ENCODE measurements around the gene MAD1L1.

DNA sequence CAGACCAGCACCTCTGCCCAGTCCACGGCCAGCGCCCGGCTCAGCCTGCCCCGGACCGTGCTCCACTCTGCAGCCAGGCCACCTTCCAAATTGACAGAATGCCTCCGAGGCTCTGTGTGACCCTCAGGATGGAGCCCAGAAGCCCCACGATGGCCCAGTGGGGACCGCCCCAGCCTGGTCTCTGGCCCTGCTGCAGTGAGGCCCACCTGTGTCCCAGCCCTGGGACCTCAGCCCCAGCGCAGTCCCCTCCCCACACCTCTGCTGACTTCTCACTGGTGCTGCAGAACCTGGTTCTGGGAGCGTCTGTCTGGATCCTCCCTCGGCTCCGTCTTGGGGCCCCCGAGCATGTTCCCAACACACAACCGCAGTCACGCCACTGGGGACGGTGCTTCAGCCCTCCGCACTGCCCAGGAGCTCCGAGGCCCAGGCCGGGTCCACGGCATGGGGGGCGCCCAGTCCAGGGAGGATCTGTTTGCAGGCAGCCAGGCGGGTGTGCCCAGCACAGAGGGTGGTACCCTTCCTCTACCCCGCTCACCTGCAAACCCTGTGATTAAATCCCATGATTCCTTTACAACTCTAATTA, 314.6 kb downstream of the MAD1L1 start:
- TF ChIP-seq, protein P1, sequence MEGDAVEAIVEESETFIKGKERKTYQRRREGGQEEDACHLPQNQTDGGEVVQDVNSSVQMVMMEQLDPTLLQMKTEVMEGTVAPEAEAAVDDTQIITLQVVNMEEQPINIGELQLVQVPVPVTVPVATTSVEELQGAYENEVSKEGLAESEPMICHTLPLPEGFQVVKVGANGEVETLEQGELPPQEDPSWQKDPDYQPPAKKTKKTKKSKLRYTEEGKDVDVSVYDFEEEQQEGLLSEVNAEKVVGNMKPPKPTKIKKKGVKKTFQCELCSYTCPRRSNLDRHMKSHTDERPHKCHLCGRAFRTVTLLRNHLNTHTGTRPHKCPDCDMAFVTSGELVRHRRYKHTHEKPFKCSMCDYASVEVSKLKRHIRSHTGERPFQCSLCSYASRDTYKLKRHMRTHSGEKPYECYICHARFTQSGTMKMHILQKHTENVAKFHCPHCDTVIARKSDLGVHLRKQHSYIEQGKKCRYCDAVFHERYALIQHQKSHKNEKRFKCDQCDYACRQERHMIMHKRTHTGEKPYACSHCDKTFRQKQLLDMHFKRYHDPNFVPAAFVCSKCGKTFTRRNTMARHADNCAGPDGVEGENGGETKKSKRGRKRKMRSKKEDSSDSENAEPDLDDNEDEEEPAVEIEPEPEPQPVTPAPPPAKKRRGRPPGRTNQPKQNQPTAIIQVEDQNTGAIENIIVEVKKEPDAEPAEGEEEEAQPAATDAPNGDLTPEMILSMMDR (conservative IDR thresholded peaks at IDR 0.05) = no peak
- no peak for TF ChIP-seq ZFX (IDR thresholded peaks at IDR 0.05)

Data from C4-2B (cell line).